Body of pancreas (tissue), 4 donors: ENCODE data around the gene NFKBIB.

Experiments
- POLR2A ChIP-seq, 3 donors: fragments of 450-650 bp; IDR thresholded peaks; one replicate each; pipeline ENCODE4 v1.6.1; 2016; ENCODE audit warnings: antibody characterized with exemption in 3 of 3, mild to moderate bottlenecking in 2 of 3
- TF ChIP-seq, protein P1 (sequence below), 7 experiments: fragments of 450-650 bp in 4 of 7; fragments of 200-600 bp in 3 of 7; sonication (generic) in 3 of 7; IDR thresholded peaks; one replicate each; pipeline ENCODE4 v1.5.1; 2016 to 2019; ENCODE audit warnings: antibody characterized with exemption in 7 of 7

DNA sequence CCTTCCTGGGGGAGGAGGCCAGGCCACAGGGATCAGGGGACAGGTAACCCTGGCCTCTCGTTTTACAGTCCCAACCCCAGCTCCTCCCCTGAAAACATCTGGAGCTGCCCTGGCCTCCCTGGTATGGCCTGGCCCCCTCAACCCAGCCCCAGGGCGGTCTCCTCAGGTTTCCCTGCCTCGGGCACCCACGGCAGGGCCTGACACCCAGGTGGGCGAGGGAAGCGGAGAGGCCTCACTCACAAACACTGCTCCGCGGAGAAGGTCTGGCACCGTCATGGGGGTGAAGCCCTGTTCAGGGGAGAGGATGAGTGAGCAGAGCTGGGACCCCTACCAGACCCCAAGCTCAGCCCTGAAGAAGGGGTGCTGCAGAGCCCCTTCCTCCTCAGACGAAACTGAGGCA lies 18.8 kb downstream of the NFKBIB start:
- TF ChIP-seq, protein P1, sequence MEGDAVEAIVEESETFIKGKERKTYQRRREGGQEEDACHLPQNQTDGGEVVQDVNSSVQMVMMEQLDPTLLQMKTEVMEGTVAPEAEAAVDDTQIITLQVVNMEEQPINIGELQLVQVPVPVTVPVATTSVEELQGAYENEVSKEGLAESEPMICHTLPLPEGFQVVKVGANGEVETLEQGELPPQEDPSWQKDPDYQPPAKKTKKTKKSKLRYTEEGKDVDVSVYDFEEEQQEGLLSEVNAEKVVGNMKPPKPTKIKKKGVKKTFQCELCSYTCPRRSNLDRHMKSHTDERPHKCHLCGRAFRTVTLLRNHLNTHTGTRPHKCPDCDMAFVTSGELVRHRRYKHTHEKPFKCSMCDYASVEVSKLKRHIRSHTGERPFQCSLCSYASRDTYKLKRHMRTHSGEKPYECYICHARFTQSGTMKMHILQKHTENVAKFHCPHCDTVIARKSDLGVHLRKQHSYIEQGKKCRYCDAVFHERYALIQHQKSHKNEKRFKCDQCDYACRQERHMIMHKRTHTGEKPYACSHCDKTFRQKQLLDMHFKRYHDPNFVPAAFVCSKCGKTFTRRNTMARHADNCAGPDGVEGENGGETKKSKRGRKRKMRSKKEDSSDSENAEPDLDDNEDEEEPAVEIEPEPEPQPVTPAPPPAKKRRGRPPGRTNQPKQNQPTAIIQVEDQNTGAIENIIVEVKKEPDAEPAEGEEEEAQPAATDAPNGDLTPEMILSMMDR (IDR thresholded peaks at IDR 0.05), result no peak
- TF ChIP-seq POLR2A (IDR thresholded peaks at IDR 0.05), result no peak
